Hepatocyte (in vitro differentiated cells): Measurements from ENCODE around the gene NIPAL3.

Experiments
- CTCF ChIP-seq: fragments of 200-600 bp; sonication (generic); IDR thresholded peaks from 2 replicates; pipeline ENCODE4 v1.5.1; 2016; ENCODE audit warnings: antibody characterized with exemption, mild to moderate bottlenecking; ENCODE audit not compliant: poor library complexity
- EZH2 ChIP-seq: fragments of 200-600 bp; sonication (generic); IDR thresholded peaks from 2 replicates; pipeline ENCODE4 v1.6.1; 2016; ENCODE audit warnings: antibody characterized with exemption, mild to moderate bottlenecking, borderline replicate concordance

- TF ChIP-seq EZH2: no peak
- no peak for TF ChIP-seq CTCF
Observed at GRCh38 chr1:24505816-24506215, 90.2 kb downstream of the NIPAL3 start.
